GM10266 (cell line): ENCODE measurements around the gene TBC1D20.
A peak's percentile ranks its signal among the peaks of the same experiment; 100 is the strongest.

ENCODE experiments used
- DNase-seq: peaks from one replicate; pipeline ENCODE4 v3.0.0; 2012; ENCODE audit errors: extremely low spot score
- TF ChIP-seq, protein P1 (sequence below): IDR thresholded peaks from 2 replicates; pipeline ENCODE4 v1.5.1; 2012; ENCODE audit warnings: mild to moderate bottlenecking, low read depth; ENCODE audit not compliant: control insufficient read depth, insufficient read depth; ENCODE audit errors: missing control alignments

Gene TBC1D20

DNA sequence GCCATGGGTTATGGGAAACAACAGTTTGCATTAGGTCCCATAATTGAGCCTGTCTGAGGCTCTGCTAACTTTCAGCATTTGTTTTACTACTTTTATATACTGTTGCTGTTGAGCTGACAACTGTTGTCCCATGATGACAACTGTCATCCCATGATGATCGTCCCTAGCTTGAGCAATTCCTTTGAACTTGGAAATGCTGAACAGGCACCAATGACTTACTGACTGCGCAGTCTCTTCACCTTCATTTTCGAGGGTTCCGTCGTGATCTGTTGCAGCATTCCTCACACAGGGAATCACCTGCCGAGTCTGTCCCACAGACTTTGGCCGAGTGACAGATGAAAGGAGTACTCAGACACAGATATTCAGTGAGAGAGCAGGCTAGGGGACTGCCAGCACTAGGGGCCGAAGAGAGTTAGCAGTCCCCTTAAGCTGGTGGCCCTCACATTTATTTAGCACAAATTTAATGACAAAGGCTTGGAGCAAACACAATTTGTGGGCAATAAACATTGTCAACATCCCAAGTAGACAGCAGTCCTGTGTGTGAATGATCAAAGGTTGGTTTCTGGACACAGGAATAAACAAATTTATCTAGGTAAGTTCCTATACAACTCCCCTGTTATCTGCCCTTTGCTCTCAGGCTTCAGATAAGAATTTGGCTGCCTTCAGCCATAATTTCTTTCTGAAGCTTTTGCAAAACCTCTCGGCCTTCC is 10.0 kb upstream of the TBC1D20 start:
- TF ChIP-seq, protein P1, sequence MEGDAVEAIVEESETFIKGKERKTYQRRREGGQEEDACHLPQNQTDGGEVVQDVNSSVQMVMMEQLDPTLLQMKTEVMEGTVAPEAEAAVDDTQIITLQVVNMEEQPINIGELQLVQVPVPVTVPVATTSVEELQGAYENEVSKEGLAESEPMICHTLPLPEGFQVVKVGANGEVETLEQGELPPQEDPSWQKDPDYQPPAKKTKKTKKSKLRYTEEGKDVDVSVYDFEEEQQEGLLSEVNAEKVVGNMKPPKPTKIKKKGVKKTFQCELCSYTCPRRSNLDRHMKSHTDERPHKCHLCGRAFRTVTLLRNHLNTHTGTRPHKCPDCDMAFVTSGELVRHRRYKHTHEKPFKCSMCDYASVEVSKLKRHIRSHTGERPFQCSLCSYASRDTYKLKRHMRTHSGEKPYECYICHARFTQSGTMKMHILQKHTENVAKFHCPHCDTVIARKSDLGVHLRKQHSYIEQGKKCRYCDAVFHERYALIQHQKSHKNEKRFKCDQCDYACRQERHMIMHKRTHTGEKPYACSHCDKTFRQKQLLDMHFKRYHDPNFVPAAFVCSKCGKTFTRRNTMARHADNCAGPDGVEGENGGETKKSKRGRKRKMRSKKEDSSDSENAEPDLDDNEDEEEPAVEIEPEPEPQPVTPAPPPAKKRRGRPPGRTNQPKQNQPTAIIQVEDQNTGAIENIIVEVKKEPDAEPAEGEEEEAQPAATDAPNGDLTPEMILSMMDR = no peak
- DNase-seq = no peak

DNA sequence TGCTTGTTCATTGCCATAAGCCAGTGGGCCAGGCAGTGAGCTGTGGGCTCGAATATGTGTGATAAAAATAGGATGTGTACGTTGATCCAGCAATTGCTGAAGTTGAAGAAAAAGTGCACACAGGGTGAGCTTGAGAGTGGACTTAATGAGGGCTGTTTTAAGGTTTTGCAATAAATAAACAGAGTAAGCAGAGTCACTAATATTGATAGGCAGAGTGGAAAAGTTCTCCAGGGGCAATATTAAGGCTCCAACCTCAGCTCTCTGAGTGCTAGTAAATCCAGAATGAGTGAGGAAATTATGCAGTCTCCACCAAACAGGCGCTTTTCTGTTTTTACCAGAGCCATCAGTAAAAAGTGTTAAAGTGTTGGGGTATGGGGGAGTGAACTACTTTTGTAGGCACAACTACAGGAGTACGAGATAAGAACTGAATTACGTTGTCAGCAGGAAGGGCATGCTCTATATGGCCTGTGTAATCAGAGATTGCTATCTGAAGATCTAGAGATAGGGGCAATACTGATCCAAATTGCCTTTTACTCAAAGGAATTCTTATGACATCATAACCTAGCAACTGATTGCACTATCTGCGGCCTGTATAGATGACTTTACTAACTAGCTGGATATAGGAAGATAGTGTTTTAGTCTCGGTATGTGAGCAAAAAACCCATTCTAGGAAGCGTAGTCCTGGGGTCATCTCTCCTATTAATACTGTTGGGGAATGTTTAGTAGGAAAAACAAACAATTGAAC is 7.6 kb upstream of the TBC1D20 start:
- TF ChIP-seq, protein P1 = no peak
- no peak for DNase-seq

DNA sequence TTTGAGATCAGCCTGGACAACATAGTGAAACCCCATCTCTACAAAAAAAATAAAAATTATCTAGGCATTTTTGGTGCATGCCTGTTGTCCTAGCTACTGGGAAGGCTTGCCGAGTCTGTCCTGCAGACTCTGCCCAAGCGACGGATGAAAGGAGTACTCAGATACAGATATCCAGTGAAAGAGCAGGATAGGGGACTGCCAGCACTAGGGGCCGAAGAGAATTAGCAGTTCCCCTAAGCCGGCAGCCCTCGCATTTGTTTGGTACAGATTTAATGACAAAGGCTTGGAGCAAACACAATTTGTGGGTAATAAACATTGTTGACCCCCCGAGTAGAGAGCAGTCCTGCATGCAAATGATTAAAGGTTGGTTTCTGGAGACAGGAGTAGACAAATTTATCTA is 5.4 kb upstream of the TBC1D20 start:
- no peak for DNase-seq
- TF ChIP-seq, protein P1 = no peak

DNA sequence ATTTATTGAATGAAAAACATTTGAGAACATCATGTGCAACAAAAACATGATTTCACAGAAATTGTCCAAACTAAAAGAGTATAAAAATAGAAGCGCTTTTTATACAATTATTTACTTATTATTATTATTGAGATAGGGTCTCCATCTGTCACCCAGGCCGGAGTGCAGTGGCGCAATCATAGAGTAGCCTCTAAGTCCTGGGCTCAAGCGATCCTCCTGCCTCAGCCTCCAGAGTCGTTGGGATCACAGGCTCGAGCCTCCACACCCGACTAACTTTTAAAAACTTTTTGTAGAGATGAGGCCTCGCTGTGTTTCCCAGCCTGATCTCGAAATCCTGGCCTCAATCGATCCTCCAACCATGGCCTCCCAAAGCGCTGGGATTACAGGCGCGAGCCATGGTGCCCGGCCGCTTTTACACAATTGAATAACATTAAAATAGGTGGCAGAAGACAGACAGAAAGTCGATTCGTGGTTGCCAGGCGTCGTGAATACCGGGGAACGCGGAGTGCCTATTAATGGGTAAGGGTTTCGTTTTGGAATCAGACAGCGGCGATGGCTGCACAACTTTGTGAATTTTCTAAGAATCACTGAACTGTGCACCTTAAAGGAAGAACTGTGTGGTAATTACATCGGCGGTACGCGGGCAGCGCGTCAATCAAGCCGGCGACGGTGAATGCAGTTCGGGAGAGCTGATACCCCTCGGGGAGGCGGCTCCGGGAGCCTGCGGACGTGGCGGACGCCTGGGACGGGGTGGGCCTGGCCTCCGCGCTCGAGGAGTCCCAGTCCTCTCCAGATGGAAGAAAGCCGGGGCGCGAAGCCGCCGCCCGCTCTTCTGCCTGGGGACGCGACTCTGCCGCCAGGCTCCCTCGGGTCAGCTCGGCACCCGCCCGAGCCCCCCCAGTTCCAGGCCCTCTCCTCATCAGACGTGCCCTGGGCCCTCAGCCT is 807 bp downstream of the TBC1D20 start:
- TF ChIP-seq, protein P1 = no peak
- DNase-seq = peak; percentile 74

DNA sequence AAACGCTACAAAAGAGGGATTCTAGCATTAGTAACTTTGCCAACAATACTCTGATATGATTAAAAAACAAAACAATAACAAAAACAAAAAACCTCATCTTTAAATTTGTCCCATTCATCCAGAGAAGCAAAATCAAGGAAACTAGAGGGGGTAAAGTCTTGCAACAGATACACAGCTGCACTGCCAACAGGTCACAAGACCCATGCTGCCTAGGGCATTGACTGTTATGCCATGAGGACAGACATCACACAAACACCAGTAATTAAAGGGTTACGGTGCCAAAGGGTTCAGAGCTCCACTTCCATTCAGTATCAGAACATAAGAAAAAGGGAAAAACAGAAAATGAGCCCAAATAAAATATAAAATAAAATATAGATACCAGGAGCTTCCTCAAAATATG is 1.6 kb downstream of the TBC1D20 start:
- TF ChIP-seq, protein P1 = no peak
- no peak for DNase-seq

DNA sequence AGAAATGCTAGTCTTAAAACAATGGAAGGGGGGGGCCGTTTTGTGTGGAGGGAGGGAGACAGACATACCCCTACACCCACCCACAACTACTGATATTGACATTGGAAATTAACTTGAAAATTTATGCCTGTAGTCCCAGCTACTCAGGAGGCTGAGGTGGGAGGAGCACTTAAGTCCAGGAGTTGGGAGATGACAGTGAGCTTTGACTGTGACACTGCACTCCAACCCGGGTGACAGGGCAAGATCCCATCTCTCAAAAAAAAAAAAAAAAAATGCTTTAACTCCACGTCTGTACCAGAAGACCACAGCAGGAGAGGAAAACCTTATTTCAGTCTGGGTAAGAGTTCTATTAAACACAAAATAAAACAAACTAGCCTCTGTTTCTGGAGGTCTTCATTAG is 2.2 kb downstream of the TBC1D20 start:
- TF ChIP-seq, protein P1 = no peak
- no peak for DNase-seq
